AG20443 (cell line): ENCODE results near the gene WDFY2.

Source experiments
- DNase-seq: peaks from one replicate; pipeline ENCODE4 v3.0.0; 2012; ENCODE audit warnings: low spot score, mixed read lengths

The WDFY2 gene

DNA sequence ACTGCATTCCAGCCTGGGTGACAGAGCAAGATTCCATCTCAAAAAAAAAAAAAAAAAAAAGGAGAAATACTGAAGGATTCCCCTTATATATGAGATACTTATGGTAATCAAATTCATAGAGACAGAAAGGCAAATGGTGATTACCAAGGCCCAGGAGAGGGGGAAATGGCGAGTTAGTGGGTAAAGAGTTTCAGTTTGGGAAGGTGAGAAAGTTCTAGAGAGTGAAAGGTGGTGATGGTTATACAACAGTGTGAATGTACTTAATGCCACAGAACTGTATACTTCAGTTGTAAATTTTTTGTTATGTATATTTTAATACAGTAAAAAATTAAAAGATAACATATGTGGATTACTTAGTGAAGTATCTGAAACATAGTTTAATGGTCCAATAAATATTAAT, 129.5 kb downstream of the WDFY2 start:
- no peak for DNase-seq

DNA sequence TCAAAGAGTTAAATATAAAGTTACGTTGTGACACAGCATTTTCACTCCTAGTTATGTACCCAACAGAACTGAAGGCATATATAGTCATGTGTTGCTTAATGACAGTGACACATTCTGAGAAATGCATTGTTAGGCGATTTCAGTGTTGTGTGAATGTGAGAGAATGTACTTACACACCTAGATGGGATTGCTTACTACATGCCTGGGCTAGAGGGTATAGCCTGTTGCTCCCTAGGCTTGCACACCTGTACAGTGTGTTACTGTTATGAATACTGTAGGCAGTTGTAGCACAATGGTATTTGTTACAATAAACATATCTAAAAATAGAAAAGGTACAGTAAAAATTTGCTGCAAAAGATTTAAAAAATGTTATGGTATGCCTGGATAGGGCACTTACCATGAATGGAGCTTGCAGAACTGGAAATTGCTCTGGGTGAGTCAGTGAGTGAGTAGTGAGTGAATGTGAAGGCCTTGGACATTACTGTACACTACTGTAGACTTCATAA, 130.5 kb downstream of the WDFY2 start:
- peak; percentile 11 for DNase-seq

GRCh38 chr13:51715613-51716012, 131.4 kb downstream of the WDFY2 start:
- no peak for DNase-seq

- peak; percentile 22 for DNase-seq
These were observed 133.6 kb downstream of the WDFY2 start for GRCh38 chr13:51717786-51718398.

GRCh38 chr13:51719394-51719793, 135.1 kb downstream of the WDFY2 start:
- DNase-seq: no peak

- DNase-seq: no peak
These were observed 137.2 kb downstream of the WDFY2 start for GRCh38 chr13:51721496-51721895.

GRCh38 chr13:51723529-51723928, 139.3 kb downstream of the WDFY2 start:
- no peak for DNase-seq

GRCh38 chr13:51724721-51725120, 140.5 kb downstream of the WDFY2 start:
- DNase-seq: no peak

DNA sequence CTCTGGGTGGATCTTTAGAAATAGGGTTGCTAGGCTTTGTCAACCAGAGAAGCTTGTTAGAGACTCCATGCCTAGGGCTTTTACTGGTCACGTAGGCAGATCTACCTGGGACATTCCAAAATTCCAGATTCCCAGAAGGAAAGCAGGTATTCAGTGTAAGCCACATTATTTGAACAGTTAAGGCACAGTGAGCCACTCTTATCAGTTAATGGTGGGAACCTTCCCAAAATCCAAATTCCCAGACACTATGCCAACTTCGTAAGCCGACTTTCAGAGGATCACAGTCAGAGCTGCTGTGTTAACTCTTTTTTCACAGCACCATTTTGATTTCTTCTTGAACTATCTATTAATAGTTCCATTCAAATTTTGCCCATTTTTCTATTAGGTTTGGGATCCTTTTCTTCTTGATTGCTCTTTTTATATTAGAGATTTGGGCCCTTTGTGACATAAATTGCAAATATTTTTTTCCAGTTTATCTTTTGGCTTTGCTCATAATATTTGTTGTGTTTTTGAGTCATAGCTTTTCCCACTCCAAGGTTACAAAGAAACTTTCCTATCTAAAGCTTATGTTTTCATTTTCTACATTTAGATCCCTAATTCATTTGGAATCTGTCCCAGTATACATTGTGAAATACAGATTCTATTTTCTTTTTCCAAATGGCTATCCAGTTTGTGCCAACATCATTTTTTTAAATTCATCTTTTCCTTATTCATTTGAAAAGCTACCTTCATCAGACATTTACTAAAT, 142.4 kb downstream of the WDFY2 start:
- DNase-seq: no peak

DNA sequence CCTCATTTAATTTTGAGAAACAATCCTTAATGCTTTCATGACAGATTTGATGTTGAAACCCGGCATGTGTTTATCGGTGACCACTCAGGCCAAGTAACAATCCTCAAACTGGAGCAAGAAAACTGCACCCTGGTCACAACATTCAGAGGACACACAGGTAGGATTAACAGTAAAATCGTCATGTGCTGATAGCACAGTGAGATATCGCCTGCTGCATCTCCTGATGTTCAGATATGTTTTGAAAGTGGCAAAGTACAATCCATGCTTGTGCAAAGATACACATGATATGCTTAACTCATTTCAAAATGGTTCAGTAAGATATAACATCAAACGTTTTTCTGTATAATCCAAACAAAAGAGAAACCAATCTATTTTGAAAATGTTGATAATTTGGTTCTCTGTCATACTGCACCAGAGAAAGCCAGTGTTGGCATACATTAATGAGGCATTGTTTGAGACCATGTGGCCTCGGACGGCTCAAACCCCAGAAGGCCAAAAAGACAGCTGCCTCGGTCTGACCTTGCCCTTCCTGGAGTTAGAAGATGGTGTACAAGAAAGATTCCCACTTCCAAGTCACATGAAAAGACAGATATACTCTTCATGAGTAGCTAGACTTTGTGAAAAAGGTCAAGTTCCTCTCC, 143.5 kb downstream of the WDFY2 start:
- DNase-seq: no peak

GRCh38 chr13:51728275-51728673, 144.0 kb downstream of the WDFY2 start:
- DNase-seq: no peak

DNA sequence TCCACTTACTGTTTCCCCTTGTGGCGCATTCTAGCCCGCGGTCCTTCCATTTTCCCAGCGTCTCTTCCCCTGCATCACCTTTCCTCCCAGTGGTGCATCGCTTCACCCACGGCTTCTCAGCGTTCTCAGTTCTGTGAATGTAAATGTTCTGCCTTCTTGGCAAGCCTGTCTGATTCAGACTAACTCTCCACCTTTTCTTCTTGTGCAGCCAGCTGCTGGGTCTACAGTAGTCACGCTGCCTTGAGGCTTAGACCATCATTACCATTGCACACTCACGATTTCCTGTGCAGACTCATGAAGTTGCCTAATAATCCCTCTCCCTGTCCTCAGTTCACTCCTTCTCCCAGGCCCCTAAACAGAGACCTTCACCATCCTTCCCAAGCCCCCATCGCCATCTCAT, 144.7 kb downstream of the WDFY2 start:
- peak; percentile 61 for DNase-seq

DNA sequence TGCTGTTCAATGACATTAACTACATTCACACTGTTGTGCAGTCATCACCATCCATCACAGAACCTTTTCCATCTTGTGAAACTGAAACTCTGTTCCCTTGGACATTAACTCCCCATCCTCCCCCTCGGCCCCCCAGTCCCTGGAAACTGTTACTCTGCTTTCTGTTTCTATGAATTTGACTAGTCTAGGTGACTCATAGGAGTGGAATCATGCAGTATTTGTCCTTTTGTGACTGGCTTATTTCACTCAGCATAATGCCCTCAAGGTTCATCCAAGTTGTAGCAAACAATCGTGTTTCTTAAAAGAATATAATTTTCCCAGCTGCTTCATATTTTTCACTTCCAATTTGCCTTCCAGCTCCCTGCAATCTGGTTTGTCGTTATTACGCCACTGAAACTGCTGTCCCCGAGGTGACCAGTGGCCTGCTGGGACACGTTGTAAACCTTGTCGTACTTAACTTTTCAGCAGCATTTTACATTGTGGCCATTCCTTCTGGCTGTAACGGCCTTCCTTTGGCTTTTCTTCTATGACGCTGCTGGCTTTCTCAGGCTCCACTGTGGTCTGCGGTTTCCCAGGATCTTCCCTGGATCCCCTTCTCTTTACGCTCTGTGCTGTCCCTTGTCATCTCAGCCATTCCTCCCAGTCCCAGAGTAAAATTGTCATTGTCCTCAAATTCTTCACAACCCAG, 145.7 kb downstream of the WDFY2 start:
- peak; percentile 67 for DNase-seq

DNA sequence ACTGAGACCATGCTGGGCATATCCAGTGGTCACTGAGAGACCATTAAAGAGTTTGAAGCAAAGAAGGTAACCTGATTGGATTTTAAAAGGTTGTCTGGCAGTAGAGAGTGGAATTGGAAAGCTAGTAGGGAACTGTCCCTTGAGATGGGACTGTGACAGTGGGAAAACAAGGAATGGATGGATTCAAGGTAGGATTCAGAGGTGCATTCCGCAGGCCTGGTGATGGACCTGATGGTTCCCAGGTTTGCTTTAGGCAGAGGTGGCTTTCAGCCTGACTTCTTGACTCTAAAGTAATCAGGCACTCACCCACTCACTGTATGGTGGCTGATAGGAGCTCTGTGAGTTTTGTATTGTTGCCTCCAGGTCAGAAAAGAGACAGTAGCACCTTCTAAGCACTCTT, 146.7 kb downstream of the WDFY2 start:
- DNase-seq: no peak

- DNase-seq: peak; percentile 62
These were observed 147.5 kb downstream of the WDFY2 start for GRCh38 chr13:51731759-51732158.

DNA sequence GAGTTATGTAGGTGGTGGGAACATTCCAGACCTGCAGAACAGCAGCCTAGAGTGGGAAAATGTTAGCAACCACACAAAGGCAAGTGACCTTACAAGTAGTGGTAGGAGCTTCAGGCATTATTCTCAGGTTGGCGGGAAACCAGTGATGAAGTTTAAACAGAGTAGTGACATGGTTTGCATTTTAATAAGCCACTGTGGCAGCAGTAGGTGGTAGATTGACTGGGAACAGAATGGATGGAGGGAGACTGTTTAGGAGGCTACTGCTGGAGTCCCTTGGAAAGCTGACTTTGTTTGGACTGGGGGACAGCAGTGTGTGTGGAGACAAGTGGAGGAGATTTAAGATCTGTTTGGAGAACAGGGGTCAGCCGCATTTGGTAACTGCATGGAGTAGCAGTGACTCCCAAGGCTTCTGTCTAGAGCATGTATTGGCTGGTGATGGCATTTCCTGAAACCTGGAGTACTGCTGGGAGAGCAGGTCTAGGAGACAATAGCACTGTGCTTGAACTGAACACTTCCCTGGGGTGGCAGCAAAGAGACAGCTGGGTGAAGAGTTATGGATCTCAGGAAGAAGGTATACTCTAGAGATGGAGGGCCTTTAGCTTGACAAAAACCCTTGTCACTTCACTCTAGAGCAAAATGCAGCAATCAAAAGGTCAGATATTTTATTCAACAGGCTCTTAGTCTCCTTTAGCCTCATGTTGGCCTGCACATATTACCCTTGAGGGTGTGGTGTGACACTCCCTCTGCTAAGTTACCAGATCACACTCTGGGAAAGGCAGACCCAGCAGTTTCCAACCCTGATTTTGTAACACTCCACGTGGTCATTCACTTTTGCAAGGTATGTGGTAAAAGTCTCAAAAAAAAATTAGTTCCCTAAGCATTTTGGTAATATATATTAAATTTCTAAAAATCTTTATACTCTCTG, 149.4 kb downstream of the WDFY2 start:
- DNase-seq: peak; percentile 20

GRCh38 chr13:51734786-51735185, 150.5 kb downstream of the WDFY2 start:
- DNase-seq: peak; percentile 25

- no peak for DNase-seq
These were observed 153.3 kb downstream of the WDFY2 start for GRCh38 chr13:51737609-51738008.

GRCh38 chr13:51738226-51738905, 154.1 kb downstream of the WDFY2 start:
- DNase-seq: no peak

GRCh38 chr13:51739027-51739764, 154.9 kb downstream of the WDFY2 start:
- no peak for DNase-seq
